ENCODE data around the gene KCNV2. TPM values are rescaled to one million over a fixed set of nuclear protein-coding genes. Genes with fewer than 3 reads are reported as not detected.

The KCNV2 gene
- total RNA-seq, 1 donor from 2014 or later, result not detected

DNA sequence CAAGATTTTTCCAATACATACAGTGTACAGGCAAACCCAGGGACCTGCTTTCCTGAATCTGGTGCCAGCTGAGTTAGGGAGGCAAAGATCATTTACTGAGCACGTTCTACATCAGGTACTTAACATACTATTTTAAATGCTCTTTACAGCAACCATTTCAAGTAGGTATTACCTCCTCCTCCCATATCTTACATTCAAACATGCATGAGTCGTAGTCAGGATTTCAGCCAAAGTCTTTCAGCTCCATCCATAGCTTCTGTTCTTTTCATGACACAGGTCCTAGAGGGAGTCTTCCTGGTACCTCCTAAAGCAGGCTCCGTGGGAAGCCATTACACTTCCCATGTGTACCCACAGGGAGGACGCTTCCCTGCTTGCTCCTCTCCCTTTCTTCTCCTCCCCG lies 11.7 kb downstream of the KCNV2 start:
- Mint-ChIP-seq H3K4me1 (ENCODE audit: low read depth) (peaks cover 5% of the 10 kb centered on the region), H3K9me3 (ENCODE audit: low read depth) (no peaks in the 10 kb centered on the region), H3K36me3 (ENCODE audit: low read depth) (peaks cover 2% of the 10 kb centered on the region), H3K27me3 (ENCODE audit: low read depth) (no peaks in the 10 kb centered on the region), H3K4me3 (ENCODE audit: unreplicated experiment) (no peak overlapping the region), H3K27ac (ENCODE audit: unreplicated experiment) (no peak overlapping the region)
- TF ChIP-seq, protein P1, sequence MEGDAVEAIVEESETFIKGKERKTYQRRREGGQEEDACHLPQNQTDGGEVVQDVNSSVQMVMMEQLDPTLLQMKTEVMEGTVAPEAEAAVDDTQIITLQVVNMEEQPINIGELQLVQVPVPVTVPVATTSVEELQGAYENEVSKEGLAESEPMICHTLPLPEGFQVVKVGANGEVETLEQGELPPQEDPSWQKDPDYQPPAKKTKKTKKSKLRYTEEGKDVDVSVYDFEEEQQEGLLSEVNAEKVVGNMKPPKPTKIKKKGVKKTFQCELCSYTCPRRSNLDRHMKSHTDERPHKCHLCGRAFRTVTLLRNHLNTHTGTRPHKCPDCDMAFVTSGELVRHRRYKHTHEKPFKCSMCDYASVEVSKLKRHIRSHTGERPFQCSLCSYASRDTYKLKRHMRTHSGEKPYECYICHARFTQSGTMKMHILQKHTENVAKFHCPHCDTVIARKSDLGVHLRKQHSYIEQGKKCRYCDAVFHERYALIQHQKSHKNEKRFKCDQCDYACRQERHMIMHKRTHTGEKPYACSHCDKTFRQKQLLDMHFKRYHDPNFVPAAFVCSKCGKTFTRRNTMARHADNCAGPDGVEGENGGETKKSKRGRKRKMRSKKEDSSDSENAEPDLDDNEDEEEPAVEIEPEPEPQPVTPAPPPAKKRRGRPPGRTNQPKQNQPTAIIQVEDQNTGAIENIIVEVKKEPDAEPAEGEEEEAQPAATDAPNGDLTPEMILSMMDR (IDR thresholded peaks at IDR 0.05), result no peak
- DNase-seq (ENCODE audit: low spot score), result no peak

DNA sequence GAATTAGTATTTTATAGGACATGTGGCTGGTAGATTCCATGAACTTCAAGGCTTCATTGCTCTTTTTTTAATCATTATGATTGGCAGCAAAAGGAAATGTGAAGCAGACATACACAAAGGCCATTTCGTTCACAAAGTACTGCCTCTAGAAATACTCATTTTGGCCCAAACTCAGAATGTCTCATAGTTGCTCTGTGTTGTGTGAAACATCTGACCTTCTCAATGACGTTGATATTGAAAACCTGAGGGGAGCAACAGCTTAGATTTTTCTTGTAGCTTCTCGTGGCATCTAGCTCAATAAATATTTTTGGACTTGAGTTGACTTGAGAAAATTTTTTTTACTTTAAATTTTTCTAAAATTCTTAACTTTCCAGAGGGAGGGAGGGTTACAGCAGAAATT lies 12.4 kb downstream of the KCNV2 start:
- H3K36me3 Mint-ChIP-seq (ENCODE audit: low read depth), result peaks cover 4% of the 10 kb centered on the region
- peaks cover 5% of the 10 kb centered on the region for H3K4me1 Mint-ChIP-seq (ENCODE audit: low read depth)
- no peak overlapping the region for H3K4me3 Mint-ChIP-seq (ENCODE audit: unreplicated experiment)
- DNase-seq (ENCODE audit: low spot score), result no peak
- no peak overlapping the region for H3K27ac Mint-ChIP-seq (ENCODE audit: unreplicated experiment)
- no peaks in the 10 kb centered on the region for H3K27me3 Mint-ChIP-seq (ENCODE audit: low read depth)
- TF ChIP-seq, protein P1 (IDR thresholded peaks at IDR 0.05), result no peak
- no peaks in the 10 kb centered on the region for H3K9me3 Mint-ChIP-seq (ENCODE audit: low read depth)

DNA sequence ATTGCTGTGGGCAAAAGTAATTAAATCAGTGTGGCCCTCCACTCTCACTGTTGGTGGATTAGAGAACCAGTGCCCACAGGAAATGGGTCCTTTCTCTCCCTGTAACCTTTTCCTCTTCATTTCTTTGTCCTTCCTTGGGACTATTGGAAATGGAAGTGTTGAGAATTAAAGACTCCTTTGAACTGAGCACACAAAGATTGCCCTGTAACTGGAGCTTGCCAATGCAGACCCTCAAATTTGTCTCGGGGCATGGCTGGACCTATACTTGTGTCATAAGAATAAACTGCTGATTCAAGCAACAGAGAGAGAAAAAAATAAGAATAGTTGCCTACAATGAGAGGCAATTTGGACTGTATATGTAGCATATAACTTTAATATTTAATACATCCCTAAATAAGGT lies 13.7 kb downstream of the KCNV2 start:
- peaks cover 5% of the 10 kb centered on the region for H3K4me1 Mint-ChIP-seq (ENCODE audit: low read depth)
- H3K4me3 Mint-ChIP-seq (ENCODE audit: unreplicated experiment), result no peak overlapping the region
- no peaks in the 10 kb centered on the region for H3K9me3 Mint-ChIP-seq (ENCODE audit: low read depth)
- DNase-seq (ENCODE audit: low spot score), result no peak
- TF ChIP-seq, protein P1 (IDR thresholded peaks at IDR 0.05), result no peak
- no peak overlapping the region for H3K27ac Mint-ChIP-seq (ENCODE audit: unreplicated experiment)
- no peaks in the 10 kb centered on the region for H3K27me3 Mint-ChIP-seq (ENCODE audit: low read depth)
- peaks cover 5% of the 10 kb centered on the region for H3K36me3 Mint-ChIP-seq (ENCODE audit: low read depth)

DNA sequence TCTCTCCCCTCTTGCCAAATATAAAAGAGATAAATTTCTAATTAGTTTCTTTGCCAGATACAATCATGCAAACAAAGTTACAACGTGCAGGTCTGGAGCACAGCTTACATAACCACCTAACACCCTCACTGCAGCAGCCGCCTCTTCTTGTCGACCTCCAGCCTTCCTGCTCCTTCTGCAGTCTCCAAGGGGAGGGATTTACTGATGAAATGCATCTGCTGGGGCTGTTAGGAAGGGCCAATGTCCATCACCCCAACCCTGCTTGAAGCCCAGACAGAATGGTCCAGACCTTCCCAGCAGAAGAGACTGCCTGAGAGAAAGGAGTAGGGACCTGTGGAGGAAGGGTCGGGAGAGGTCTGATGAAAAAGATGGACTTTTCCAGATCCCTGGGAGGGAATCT lies 15.2 kb downstream of the KCNV2 start:
- Mint-ChIP-seq H3K4me3 (ENCODE audit: unreplicated experiment) (no peak overlapping the region), H3K36me3 (ENCODE audit: low read depth) (peaks cover 5% of the 10 kb centered on the region), H3K9me3 (ENCODE audit: low read depth) (no peaks in the 10 kb centered on the region), H3K27ac (ENCODE audit: unreplicated experiment) (no peak overlapping the region), H3K4me1 (ENCODE audit: low read depth) (peaks cover 5% of the 10 kb centered on the region), H3K27me3 (ENCODE audit: low read depth) (no peaks in the 10 kb centered on the region)
- TF ChIP-seq, protein P1 (IDR thresholded peaks at IDR 0.05), result no peak
- DNase-seq (ENCODE audit: low spot score), result no peak

DNA sequence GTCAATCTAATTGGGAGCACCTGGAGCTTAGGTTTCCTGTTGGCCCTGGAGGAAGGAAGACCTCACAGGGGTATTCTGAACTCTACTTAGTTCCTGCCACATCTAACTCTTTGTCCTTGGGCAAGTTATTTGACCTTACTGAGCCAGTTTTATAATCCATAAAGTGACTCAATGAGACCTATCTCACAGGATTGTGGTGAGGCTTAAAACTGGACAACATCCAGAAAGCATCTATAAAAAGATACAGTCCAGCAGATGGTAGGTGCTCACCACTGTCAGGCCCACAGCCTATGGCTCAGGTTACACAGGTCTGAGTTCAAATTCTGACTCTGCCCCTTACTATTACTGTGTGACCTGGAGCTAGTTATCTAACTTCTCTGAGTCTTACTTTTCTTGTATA lies 23.3 kb downstream of the KCNV2 start:
- H3K27me3 Mint-ChIP-seq (ENCODE audit: low read depth), result no peaks in the 10 kb centered on the region
- no peak overlapping the region for H3K4me3 Mint-ChIP-seq (ENCODE audit: unreplicated experiment)
- H3K27ac Mint-ChIP-seq (ENCODE audit: unreplicated experiment), result no peak overlapping the region
- TF ChIP-seq, protein P1 (IDR thresholded peaks at IDR 0.05), result no peak
- no peaks in the 10 kb centered on the region for H3K9me3 Mint-ChIP-seq (ENCODE audit: low read depth)
- DNase-seq (ENCODE audit: low spot score), result no peak
- H3K36me3 Mint-ChIP-seq (ENCODE audit: low read depth), result peaks cover 2% of the 10 kb centered on the region
- H3K4me1 Mint-ChIP-seq (ENCODE audit: low read depth), result no peaks in the 10 kb centered on the region

Data from chondrocyte (in vitro differentiated cells).